IPS-NIHi7 (cell line): Measurements from ENCODE around the gene TAS2R1.

Experiments used
- DNase-seq: peaks from one replicate; pipeline ENCODE4 v3.0.0; 2012; ENCODE audit warnings: mixed read lengths; ENCODE audit errors: extremely low spot score

TAS2R1 gene

DNA sequence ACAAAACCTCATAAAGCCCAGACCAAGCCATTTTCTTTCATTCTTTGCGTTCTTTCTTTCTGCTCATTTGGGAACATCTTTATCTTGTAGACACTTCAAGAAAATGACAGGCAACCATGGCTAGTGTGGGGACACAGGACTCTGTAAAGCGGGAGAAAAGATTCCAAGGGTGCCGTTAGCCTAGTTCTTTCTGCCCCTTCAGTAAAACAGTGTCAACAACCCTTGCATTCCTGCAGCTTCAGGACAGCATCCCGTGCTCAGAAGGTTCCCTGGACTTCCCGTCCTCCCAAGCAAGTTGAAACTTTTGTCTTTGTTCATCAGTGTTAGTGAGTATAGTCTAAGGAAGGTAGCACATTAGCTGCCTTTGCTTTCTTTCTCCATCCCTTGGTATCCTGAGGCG is 41.9 kb downstream of the TAS2R1 start:
- no peak for DNase-seq

DNA sequence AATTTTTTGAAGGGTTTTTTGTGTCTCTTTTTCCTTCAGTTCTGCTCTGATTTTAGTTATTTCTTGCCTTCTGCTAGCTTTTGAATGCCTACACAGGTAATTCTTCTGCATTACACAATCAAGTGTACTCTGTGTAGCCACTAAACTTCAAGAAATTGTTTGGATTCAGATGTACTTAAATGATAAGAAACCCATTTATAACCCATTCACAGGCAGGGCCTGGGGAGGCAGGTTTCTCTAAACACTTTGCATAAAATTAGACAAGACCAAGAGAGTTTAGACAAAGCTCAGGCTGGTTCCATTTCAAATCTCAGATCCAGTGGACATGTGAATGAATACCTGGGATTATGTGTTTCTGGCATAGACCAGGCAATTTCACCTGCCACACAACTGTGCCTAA is 43.0 kb downstream of the TAS2R1 start:
- no peak for DNase-seq

DNA sequence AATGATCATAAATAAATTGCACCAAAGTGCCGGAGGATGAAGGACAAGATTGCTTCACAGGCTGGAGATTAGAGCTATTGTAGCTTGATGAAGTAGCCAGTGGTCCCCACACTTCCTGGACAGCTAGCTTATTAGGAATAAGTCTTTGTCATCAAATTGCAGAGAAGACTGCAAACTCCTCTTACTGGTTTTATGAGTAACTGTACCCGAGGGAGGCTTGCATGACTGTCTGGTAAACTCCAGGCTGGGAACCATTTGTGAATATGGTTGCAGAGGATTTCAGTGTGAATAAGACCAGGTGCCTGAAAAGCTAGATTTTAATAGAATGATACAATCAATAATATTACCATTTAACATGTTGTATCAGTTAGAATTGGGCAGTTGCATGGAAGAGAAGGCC is 47.7 kb downstream of the TAS2R1 start:
- no peak for DNase-seq
